RPMI8226 (cell line): Measurements from ENCODE around the gene SLC5A5.

Experiments used
- DNase-seq: peaks from one replicate; pipeline ENCODE4 v3.0.0-alpha.2; 2015

The SLC5A5 gene

GRCh38 chr19:17847538-17848366, 24.0 kb upstream of the SLC5A5 start, which contains the start of gene JAK3:
Gene JAK3, minus strand, starts transcription at chr19:17847982. Its CDS starts 3,565 bp downstream, at chr19:17844417.
- DNase-seq, result peak; percentile 52

GRCh38 chr19:17848595-17849292, 23.0 kb upstream of the SLC5A5 start:
- DNase-seq, result no peak

GRCh38 chr19:17854061-17854460, 17.7 kb upstream of the SLC5A5 start:
- no peak for DNase-seq

GRCh38 chr19:17855280-17856152, 16.2 kb upstream of the SLC5A5 start:
- DNase-seq, result peak; percentile 87

- DNase-seq, result peak; percentile 99
Measured at GRCh38 chr19:17859533-17860330, 12.0 kb upstream of the SLC5A5 start, which contains the start of gene RPL18A. Gene RPL18A, plus strand, starts transcription at chr19:17859910. Its CDS starts 47 bp downstream, at chr19:17859957.

- DNase-seq, result no peak
Measured at GRCh38 chr19:17860331-17860992, 11.3 kb upstream of the SLC5A5 start.

GRCh38 chr19:17860993-17861360, 10.8 kb upstream of the SLC5A5 start:
- DNase-seq, result no peak

GRCh38 chr19:17861542-17862402, 10.0 kb upstream of the SLC5A5 start:
- DNase-seq, result no peak

GRCh38 chr19:17862711-17863519, 8.8 kb upstream of the SLC5A5 start:
- no peak for DNase-seq

- no peak for DNase-seq
Measured at GRCh38 chr19:17863520-17864182, 8.1 kb upstream of the SLC5A5 start.

- peak; percentile 33 for DNase-seq
Measured at GRCh38 chr19:17865364-17866311, 6.1 kb upstream of the SLC5A5 start.

- no peak for DNase-seq
Measured at GRCh38 chr19:17866312-17866963, 5.3 kb upstream of the SLC5A5 start.

GRCh38 chr19:17866964-17867486, 4.7 kb upstream of the SLC5A5 start:
- DNase-seq, result no peak

GRCh38 chr19:17868669-17869068, 3.1 kb upstream of the SLC5A5 start:
- DNase-seq, result no peak

- no peak for DNase-seq
Measured at GRCh38 chr19:17869114-17869608, 2.6 kb upstream of the SLC5A5 start.

GRCh38 chr19:17871032-17871877, 490 bp upstream of the SLC5A5 start:
- DNase-seq, result no peak
